ENCODE results near the gene CASQ2. TPM values are rescaled to one million over a fixed set of nuclear protein-coding genes. Genes with fewer than 3 reads are reported as not detected.

Gene CASQ2
- total and polyA plus RNA-seq, 2 donors: 1.0 to 6.7 TPM

DNA sequence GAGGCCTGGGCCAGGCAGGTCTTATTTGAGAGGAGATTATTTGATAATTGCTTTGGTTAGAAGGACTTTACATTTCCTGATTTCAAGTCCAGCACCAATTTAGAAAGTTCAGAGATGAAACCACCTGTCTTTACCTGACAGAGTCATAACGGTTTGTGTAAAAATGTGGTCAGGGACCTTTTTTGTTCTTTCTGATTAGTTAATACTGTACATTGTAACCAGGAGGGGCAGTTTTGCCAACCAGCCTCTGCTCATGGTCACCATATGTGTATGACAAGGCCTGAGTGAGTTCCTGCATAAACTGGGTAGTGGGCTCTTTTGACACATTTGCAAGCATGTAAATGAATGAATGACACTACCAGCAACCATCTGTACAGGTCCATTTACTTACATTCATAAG is 70.9 kb downstream of the CASQ2 start:
- Histone ChIP-seq H3K27me3 (ENCODE audit: control insufficient read depth in 2 of 2, insufficient read depth in 1 of 2, low read length in 1 of 2) (no peaks in the 10 kb centered on the region), H3K4me1 (ENCODE audit: control insufficient read depth in 2 of 2, insufficient read depth in 2 of 2, low read length in 2 of 2) (no peaks in the 10 kb centered on the region), H3K4me3 (ENCODE audit: low read length in 2 of 2) (no peak overlapping the region), H3K9me3 (ENCODE audit: control insufficient read depth in 2 of 2, insufficient read depth in 1 of 2, low read length in 1 of 2) (no peaks in the 10 kb centered on the region), H3K27ac (ENCODE audit: low read depth in 1 of 2, low read length in 1 of 2) (no peak overlapping the region), H3K36me3 (ENCODE audit: control insufficient read depth in 2 of 2, insufficient read depth in 2 of 2, low read length in 1 of 2) (peaks cover 2% of the 10 kb centered on the region in 2 donors)
- 89% methylated on average over 1 of the region's 1 CpG for WGBS
- no peak for DNase-seq (ENCODE audit: low read depth in 6 of 9, low spot score in 9 of 9)

- H3K36me3 ChIP-seq (ENCODE audit: control insufficient read depth in 2 of 2, insufficient read depth in 2 of 2, low read length in 1 of 2): peaks cover 22 to 28% of the 10 kb centered on the region in 2 donors
- DNase-seq (ENCODE audit: low read depth in 6 of 9, low spot score in 9 of 9): no peak
- H3K4me3 ChIP-seq (ENCODE audit: low read length in 2 of 2): no peak overlapping the region
- no peaks in the 10 kb centered on the region for H3K27me3 ChIP-seq (ENCODE audit: control insufficient read depth in 2 of 2, insufficient read depth in 1 of 2, low read length in 1 of 2)
- H3K9me3 ChIP-seq (ENCODE audit: control insufficient read depth in 2 of 2, insufficient read depth in 1 of 2, low read length in 1 of 2): no peaks in the 10 kb centered on the region
- no peak overlapping the region for H3K27ac ChIP-seq (ENCODE audit: low read depth in 1 of 2, low read length in 1 of 2)
- WGBS: 96% methylated on average over 3 of the region's 3 CpGs
- no peaks in the 10 kb centered on the region for H3K4me1 ChIP-seq (ENCODE audit: control insufficient read depth in 2 of 2, insufficient read depth in 2 of 2, low read length in 2 of 2)
These were observed 73.7 kb downstream of the CASQ2 start for GRCh38 chr1:115694805-115695204.

GRCh38 chr1:115692224-115692623 is 76.3 kb downstream of the CASQ2 start:
- H3K4me1 ChIP-seq (ENCODE audit: control insufficient read depth in 2 of 2, insufficient read depth in 2 of 2, low read length in 2 of 2): no peaks in the 10 kb centered on the region
- DNase-seq (ENCODE audit: low read depth in 6 of 9, low spot score in 9 of 9): no peak
- over 99% methylated on average over 4 of the region's 4 CpGs for WGBS
- H3K27ac ChIP-seq (ENCODE audit: low read depth in 1 of 2, low read length in 1 of 2): no peak overlapping the region
- H3K36me3 ChIP-seq (ENCODE audit: control insufficient read depth in 2 of 2, insufficient read depth in 2 of 2, low read length in 1 of 2): peaks cover 22 to 28% of the 10 kb centered on the region in 2 donors
- no peak overlapping the region for H3K4me3 ChIP-seq (ENCODE audit: low read length in 2 of 2)
- no peaks in the 10 kb centered on the region for H3K27me3 ChIP-seq (ENCODE audit: control insufficient read depth in 2 of 2, insufficient read depth in 1 of 2, low read length in 1 of 2)
- H3K9me3 ChIP-seq (ENCODE audit: control insufficient read depth in 2 of 2, insufficient read depth in 1 of 2, low read length in 1 of 2): no peaks in the 10 kb centered on the region

DNA sequence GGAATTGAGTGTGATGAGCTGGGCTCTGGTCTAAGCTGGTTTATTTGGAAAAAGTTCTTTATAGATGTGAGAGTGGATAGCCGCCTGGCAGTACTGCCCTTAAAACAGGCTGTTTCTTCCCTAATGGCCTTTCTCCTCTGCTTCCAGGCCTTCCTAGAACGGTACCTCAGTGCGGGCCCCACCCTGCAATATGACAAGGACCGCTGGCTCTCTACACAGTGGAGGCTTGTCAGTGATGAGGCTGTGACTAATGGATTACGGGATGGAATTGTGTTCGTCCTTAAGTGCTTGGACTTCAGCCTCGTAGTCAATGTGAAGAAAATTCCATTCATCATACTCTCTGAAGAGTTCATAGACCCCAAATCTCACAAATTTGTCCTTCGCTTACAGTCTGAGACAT is 77.5 kb downstream of the CASQ2 start:
- no peak for DNase-seq (ENCODE audit: low read depth in 6 of 9, low spot score in 9 of 9)
- peaks cover 28 to 29% of the 10 kb centered on the region in 2 donors for H3K36me3 ChIP-seq (ENCODE audit: control insufficient read depth in 2 of 2, insufficient read depth in 2 of 2, low read length in 1 of 2)
- no peaks in the 10 kb centered on the region for H3K9me3 ChIP-seq (ENCODE audit: control insufficient read depth in 2 of 2, insufficient read depth in 1 of 2, low read length in 1 of 2)
- WGBS: 98% methylated on average over 8 of the region's 8 CpGs
- no peak overlapping the region for H3K4me3 ChIP-seq (ENCODE audit: low read length in 2 of 2)
- no peaks in the 10 kb centered on the region for H3K4me1 ChIP-seq (ENCODE audit: control insufficient read depth in 2 of 2, insufficient read depth in 2 of 2, low read length in 2 of 2)
- no peak overlapping the region for H3K27ac ChIP-seq (ENCODE audit: low read depth in 1 of 2, low read length in 1 of 2)
- H3K27me3 ChIP-seq (ENCODE audit: control insufficient read depth in 2 of 2, insufficient read depth in 1 of 2, low read length in 1 of 2): no peaks in the 10 kb centered on the region

DNA sequence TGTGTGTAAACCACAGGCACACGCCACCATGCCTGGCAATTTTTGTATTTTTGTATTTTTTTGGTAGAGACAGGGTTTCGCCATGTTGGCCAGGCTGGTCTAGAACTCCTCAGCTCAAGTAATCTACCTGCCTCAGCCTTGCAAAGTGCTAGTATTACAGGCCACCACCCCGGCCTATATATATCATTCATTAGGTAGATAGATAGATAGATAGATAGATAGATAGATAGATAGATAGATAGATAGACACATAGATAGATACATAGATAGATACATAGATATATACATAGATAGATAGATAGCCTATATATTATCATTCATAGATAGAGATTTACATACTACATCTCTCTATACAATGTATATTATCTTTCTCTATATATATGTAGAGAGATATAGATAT is 80.8 kb downstream of the CASQ2 start:
- Histone ChIP-seq H3K27me3 (ENCODE audit: control insufficient read depth in 2 of 2, insufficient read depth in 1 of 2, low read length in 1 of 2) (no peaks in the 10 kb centered on the region), H3K4me3 (ENCODE audit: low read length in 2 of 2) (no peak overlapping the region), H3K36me3 (ENCODE audit: control insufficient read depth in 2 of 2, insufficient read depth in 2 of 2, low read length in 1 of 2) (peaks cover 57 to 58% of the 10 kb centered on the region in 2 donors), H3K4me1 (ENCODE audit: control insufficient read depth in 2 of 2, insufficient read depth in 2 of 2, low read length in 2 of 2) (no peaks in the 10 kb centered on the region), H3K9me3 (ENCODE audit: control insufficient read depth in 2 of 2, insufficient read depth in 1 of 2, low read length in 1 of 2) (no peaks in the 10 kb centered on the region), H3K27ac (ENCODE audit: low read depth in 1 of 2, low read length in 1 of 2) (no peak overlapping the region)
- 98% methylated on average over 3 of the region's 3 CpGs for WGBS
- no peak for DNase-seq (ENCODE audit: low read depth in 6 of 9, low spot score in 9 of 9)

DNA sequence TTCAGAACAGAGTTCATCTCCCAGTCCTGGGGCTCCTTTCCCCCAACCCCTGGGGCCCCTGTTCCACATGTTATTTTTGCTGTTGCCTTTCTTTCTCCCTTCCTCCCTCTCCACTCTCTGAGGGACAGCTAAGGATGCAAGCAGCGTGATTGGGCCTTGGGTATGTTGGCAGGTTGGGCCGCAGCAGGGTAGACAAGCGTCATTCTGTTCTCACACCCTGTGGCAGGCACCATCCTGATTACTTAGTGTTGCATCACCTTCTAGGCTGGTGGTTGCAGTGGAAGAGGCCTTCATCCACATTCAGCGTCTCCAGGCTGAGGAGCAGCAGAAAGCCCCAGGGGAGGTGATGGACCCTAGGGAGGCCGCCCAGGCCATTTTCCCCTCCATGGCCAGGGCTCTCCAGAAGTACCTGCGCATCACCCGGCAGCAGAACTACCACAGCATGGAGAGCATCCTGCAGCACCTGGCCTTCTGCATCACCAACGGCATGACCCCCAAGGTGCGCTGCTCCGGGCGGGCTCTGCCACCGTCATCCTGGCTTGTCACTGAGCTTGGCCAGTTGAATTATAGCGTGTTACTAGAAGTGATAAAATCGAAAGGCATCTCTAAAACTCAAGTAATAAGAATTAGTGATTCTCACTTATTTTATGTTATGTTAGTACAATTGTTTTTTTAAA is 83.3 kb downstream of the CASQ2 start:
- Histone ChIP-seq H3K4me3 (ENCODE audit: low read length in 2 of 2) (no peak overlapping the region), H3K9me3 (ENCODE audit: control insufficient read depth in 2 of 2, insufficient read depth in 1 of 2, low read length in 1 of 2) (no peaks in the 10 kb centered on the region), H3K4me1 (ENCODE audit: control insufficient read depth in 2 of 2, insufficient read depth in 2 of 2, low read length in 2 of 2) (no peaks in the 10 kb centered on the region), H3K27me3 (ENCODE audit: control insufficient read depth in 2 of 2, insufficient read depth in 1 of 2, low read length in 1 of 2) (no peaks in the 10 kb centered on the region), H3K36me3 (ENCODE audit: control insufficient read depth in 2 of 2, insufficient read depth in 2 of 2, low read length in 1 of 2) (peaks cover 41% of the 10 kb centered on the region in 2 donors), H3K27ac (ENCODE audit: low read depth in 1 of 2, low read length in 1 of 2) (no peak overlapping the region)
- 95% methylated on average over 14 of the region's 14 CpGs for WGBS
- DNase-seq (ENCODE audit: low read depth in 6 of 9, low spot score in 9 of 9): no peak

GRCh38 chr1:115682792-115683191 is 85.7 kb downstream of the CASQ2 start:
- H3K27ac ChIP-seq (ENCODE audit: low read depth in 1 of 2, low read length in 1 of 2): no peak overlapping the region
- 97% methylated on average over 4 of the region's 4 CpGs for WGBS
- peaks cover 47 to 58% of the 10 kb centered on the region in 2 donors for H3K36me3 ChIP-seq (ENCODE audit: control insufficient read depth in 2 of 2, insufficient read depth in 2 of 2, low read length in 1 of 2)
- no peaks in the 10 kb centered on the region for H3K4me1 ChIP-seq (ENCODE audit: control insufficient read depth in 2 of 2, insufficient read depth in 2 of 2, low read length in 2 of 2)
- no peaks in the 10 kb centered on the region for H3K27me3 ChIP-seq (ENCODE audit: control insufficient read depth in 2 of 2, insufficient read depth in 1 of 2, low read length in 1 of 2)
- H3K4me3 ChIP-seq (ENCODE audit: low read length in 2 of 2): no peak overlapping the region
- DNase-seq (ENCODE audit: low read depth in 6 of 9, low spot score in 9 of 9): no peak
- H3K9me3 ChIP-seq (ENCODE audit: control insufficient read depth in 2 of 2, insufficient read depth in 1 of 2, low read length in 1 of 2): peaks cover 0 to 1% of the 10 kb centered on the region in 2 donors

DNA sequence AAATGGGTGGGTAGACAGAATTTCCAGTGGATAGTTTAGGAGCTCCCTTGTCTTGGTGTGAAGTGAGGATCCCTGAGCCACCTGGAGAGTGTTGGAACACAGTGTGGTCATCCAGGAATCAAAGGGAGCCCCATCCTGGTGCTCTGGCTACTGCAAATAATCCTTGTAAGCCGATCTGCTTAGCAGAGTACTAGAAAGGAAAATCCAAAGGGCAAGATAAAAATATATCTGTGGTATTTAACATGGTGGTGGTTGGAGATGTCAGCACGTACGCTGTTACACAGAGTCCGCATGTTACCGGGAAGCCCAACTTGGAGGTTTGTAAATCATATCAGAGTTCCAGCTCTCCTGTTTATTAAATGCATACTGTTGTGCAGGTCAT is 87.8 kb downstream of the CASQ2 start:
- Histone ChIP-seq H3K36me3 (ENCODE audit: control insufficient read depth in 2 of 2, insufficient read depth in 2 of 2, low read length in 1 of 2) (peaks cover 43 to 54% of the 10 kb centered on the region in 2 donors), H3K9me3 (ENCODE audit: control insufficient read depth in 2 of 2, insufficient read depth in 1 of 2, low read length in 1 of 2) (peaks cover 0 to 1% of the 10 kb centered on the region in 2 donors), H3K4me3 (ENCODE audit: low read length in 2 of 2) (no peak overlapping the region), H3K4me1 (ENCODE audit: control insufficient read depth in 2 of 2, insufficient read depth in 2 of 2, low read length in 2 of 2) (peaks cover 4 to 13% of the 10 kb centered on the region in 2 donors), H3K27ac (ENCODE audit: low read depth in 1 of 2, low read length in 1 of 2) (no peak overlapping the region), H3K27me3 (ENCODE audit: control insufficient read depth in 2 of 2, insufficient read depth in 1 of 2, low read length in 1 of 2) (no peaks in the 10 kb centered on the region)
- 97% methylated on average over 5 of the region's 5 CpGs for WGBS
- no peak for DNase-seq (ENCODE audit: low read depth in 6 of 9, low spot score in 9 of 9)

DNA sequence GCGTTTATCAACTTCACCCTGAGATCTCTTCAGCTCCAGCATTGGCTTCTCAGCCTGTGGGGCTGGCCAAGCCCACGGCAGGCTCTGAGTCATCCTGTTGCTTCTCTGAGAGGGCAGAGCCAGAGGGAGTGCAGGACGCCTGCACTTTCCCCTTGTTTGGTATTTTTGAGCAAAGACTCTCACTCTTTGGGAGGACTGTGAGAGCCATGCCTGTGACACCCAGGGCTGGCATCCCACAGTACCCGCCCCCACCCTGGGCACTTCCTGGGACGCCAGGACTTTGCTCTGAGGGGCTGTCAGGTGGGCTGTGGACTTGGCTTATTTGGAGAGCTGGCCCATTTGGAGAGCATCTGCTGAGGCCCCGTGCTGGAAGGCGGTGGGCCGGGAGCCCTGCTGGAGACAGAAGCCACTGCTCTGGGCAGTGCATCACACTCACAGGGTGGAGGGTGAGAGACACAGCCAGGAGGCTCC is 89.3 kb downstream of the CASQ2 start:
- no peaks in the 10 kb centered on the region for H3K27me3 ChIP-seq (ENCODE audit: control insufficient read depth in 2 of 2, insufficient read depth in 1 of 2, low read length in 1 of 2)
- no peak for DNase-seq (ENCODE audit: low read depth in 6 of 9, low spot score in 9 of 9)
- peaks cover 0 to 1% of the 10 kb centered on the region in 2 donors for H3K9me3 ChIP-seq (ENCODE audit: control insufficient read depth in 2 of 2, insufficient read depth in 1 of 2, low read length in 1 of 2)
- WGBS: 93% methylated on average over 8 of the region's 8 CpGs
- H3K36me3 ChIP-seq (ENCODE audit: control insufficient read depth in 2 of 2, insufficient read depth in 2 of 2, low read length in 1 of 2): peaks cover 28 to 39% of the 10 kb centered on the region in 2 donors
- no peak overlapping the region for H3K27ac ChIP-seq (ENCODE audit: low read depth in 1 of 2, low read length in 1 of 2)
- H3K4me3 ChIP-seq (ENCODE audit: low read length in 2 of 2): no peak overlapping the region
- H3K4me1 ChIP-seq (ENCODE audit: control insufficient read depth in 2 of 2, insufficient read depth in 2 of 2, low read length in 2 of 2): peaks cover 4 to 13% of the 10 kb centered on the region in 2 donors
